Pancreas (tissue), 10 donors: ENCODE measurements around the gene PNMA1. TPM values are rescaled to one million over a fixed set of nuclear protein-coding genes. Genes with fewer than 3 reads are reported as not detected.

Experiments
- ATAC-seq, 4 donors: fragments of 200-7000 bp; cut with Tn5 transposase; one replicate each; pipeline versions ENCODE4 v1.8.0 to v1.9.1; 2020; ENCODE audit warnings: mild to moderate bottlenecking in 4 of 4, moderate library complexity in 4 of 4
- DNase-seq, 6 donors: peaks; one replicate each; pipeline ENCODE4 v3.0.0-alpha.2; 2020
- FAIRE-seq: peaks from 2 replicates; lab custom pipeline; 2012; peaks lifted over from hg19 to GRCh38; lab: Jason Lieb, UNC
- H3K27ac ChIP-seq, 4 donors: fragments of 200-600 bp; sonication (generic); 1 replicate in 3 of 4; 2 replicates in 1 of 4; pipeline versions ENCODE4 v1.5.0 to v1.8.0; 2020
- H3K27me3 ChIP-seq, 4 donors: fragments of 200-600 bp; one replicate each; pipeline ENCODE4 v1.8.0; 2021
- H3K36me3 ChIP-seq, 3 donors: fragments of 200-600 bp; sonication (generic) in 1 of 3; one replicate each; pipeline versions ENCODE4 v1.5.0 to v1.8.0; 2020 to 2021
- H3K4me1 ChIP-seq, 3 donors: fragments of 200-600 bp; one replicate each; pipeline ENCODE4 v1.8.0; 2021
- H3K4me3 ChIP-seq, 4 donors: fragments of 200-600 bp; sonication (generic) in 2 of 4; one replicate each; pipeline versions ENCODE4 v1.5.0 to v1.8.0; 2020 to 2021
- H3K9me3 ChIP-seq, 4 donors: fragments of 200-600 bp; one replicate each; pipeline ENCODE4 v1.8.0; 2021
- WGBS, 2 donors: extraction: QIAGEN DNeasy Blood & Tissue Kit; methylation state at CpG; one replicate each; pipeline ENCODE4 v1.1.7; 2013; 5-methylcytosine and 5-hydroxymethylcytosine counted together
- intact Hi-C, 3 donors: fragments of 100-400 bp; cut with DNase I; formaldehyde crosslinking; loops; one replicate each; pipeline versions ENCODE4 v1.11.1 to v1.14.2; 2022
- polyA plus RNA-seq, 2 donors: library from polyadenylated mRNA; stranded (reverse); fragments of 200-250 nt; gene quantifications; one replicate each; pipeline ENCODE4 v1.2.3, GENCODE V29; 2013
- total RNA-seq, 6 donors: library from RNA; stranded (reverse); fragmentation: NEBNext Ultra II Directional in 4 of 6; extraction: Animal tissue kit (Norgen Biotek cat#: 25700) in 4 of 6; gene quantifications; one replicate each; pipeline versions ENCODE4 v1.2.1 to v1.2.4, GENCODE V29; 2021 to 2023
- TF ChIP-seq, protein P1 (sequence below), 4 donors: fragments of 200-600 bp; sonication (generic) in 3 of 4; IDR thresholded peaks; one replicate each; pipeline versions ENCODE4 v1.5.0 to v1.8.0; 2021; ENCODE audit warnings: antibody characterized with exemption in 4 of 4
- donor health status: healthy with polysubstance abuse.
- donor health status: DM: no; HTN: no; CAD: no; lungs with moderate emphysema.
- donor health status: DM: no; HTN: no; CAD: no.
- donor health status: control.
- donor health status: control.
- donor health status: Bipolar disorder and iron deficiency.
- donor health status: DM: yes; HTN: yes; CAD: no.
- donor health status: DM: no; HTN: no; CAD: no.
- donor health status: DM: no; HTN: no; CAD: no.
- donor health status: DM: yes; HTN: yes; CAD: no.

The PNMA1 gene
- total and polyA plus RNA-seq, 8 donors = 2.8 to 25.4 (median 6.7) TPM

DNA sequence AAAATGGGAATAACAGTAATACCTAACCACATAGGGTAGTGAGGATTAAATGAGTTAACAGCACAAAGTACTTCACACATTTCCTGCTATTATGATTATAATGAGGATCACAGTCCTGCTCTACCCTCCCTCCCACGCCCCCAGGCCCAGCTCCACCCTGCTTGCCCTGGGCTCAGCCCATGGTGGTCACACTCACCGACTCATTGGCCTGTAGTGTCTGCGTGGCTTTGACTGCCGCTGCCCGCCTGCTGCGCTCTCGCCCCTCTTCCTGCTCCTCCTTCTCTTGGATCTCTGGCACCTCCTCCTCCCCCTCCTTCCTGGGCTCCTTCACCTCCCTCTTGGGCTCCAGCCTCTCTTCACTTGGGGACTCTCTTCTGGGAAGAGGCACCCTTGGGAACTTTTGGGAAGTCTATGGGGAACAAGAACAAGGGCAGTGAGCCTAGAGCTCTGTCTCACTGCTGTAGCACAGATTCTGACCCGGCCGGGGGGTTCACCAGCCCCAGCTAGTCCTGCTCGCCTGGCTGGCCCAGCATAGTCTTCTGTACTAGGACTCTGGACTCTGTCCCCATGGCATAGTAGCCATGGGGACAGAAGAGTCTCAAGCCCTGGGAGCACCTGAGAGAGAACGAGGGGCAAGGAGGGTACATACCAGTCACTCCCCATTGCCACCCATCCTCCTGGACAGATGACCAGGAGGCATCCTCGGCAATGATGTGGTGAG, 7.1 kb upstream of the PNMA1 start:
- TF ChIP-seq, protein P1, sequence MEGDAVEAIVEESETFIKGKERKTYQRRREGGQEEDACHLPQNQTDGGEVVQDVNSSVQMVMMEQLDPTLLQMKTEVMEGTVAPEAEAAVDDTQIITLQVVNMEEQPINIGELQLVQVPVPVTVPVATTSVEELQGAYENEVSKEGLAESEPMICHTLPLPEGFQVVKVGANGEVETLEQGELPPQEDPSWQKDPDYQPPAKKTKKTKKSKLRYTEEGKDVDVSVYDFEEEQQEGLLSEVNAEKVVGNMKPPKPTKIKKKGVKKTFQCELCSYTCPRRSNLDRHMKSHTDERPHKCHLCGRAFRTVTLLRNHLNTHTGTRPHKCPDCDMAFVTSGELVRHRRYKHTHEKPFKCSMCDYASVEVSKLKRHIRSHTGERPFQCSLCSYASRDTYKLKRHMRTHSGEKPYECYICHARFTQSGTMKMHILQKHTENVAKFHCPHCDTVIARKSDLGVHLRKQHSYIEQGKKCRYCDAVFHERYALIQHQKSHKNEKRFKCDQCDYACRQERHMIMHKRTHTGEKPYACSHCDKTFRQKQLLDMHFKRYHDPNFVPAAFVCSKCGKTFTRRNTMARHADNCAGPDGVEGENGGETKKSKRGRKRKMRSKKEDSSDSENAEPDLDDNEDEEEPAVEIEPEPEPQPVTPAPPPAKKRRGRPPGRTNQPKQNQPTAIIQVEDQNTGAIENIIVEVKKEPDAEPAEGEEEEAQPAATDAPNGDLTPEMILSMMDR (IDR thresholded peaks at IDR 0.05) = no peak
- ATAC-seq (no peak), DNase-seq (no peak), FAIRE-seq (no peak)
- Histone ChIP-seq H3K27ac (no peak overlapping the region), H3K36me3 (peaks cover 5 to 80% (median 40%) of the 10 kb centered on the region in 3 donors), H3K27me3 (no peaks in the 10 kb centered on the region), H3K4me3 (no peak overlapping the region), H3K9me3 (no peaks in the 10 kb centered on the region), H3K4me1 (no peaks in the 10 kb centered on the region)
- WGBS, 2 donors = 95% methylated on average over 12 of the region's 12 CpGs
- intact Hi-C loops = no loop called here

DNA sequence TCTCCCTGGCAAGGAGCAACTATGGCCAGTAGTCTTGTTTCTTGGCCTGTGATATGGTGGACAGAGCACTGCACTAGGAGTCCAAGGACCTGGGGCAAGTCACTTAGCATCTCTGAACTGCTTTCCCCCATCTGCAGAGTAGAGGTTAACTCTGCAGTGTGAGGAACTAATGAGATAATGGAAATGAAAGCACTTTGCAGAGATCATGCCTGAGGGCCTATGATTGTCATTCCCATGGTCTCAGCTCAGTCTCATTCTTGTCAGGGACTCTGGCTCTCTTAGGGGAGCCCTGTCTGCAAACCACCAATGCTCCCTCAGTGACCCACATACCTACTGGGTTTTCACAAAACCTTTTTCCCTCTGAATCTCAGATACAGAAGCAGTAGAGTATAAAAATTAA, 6.5 kb upstream of the PNMA1 start:
- TF ChIP-seq, protein P1 (IDR thresholded peaks at IDR 0.05) = no peak
- FAIRE-seq (no peak), ATAC-seq (no peak), DNase-seq (no peak)
- no peak overlapping the region for H3K4me3 ChIP-seq
- no peaks in the 10 kb centered on the region for H3K27me3 ChIP-seq
- H3K36me3 ChIP-seq = peaks cover 0 to 74% (median 36%) of the 10 kb centered on the region in 3 donors
- no peaks in the 10 kb centered on the region for H3K4me1 ChIP-seq
- intact Hi-C loops = no loop called here
- H3K27ac ChIP-seq = no peak overlapping the region
- H3K9me3 ChIP-seq = no peaks in the 10 kb centered on the region

DNA sequence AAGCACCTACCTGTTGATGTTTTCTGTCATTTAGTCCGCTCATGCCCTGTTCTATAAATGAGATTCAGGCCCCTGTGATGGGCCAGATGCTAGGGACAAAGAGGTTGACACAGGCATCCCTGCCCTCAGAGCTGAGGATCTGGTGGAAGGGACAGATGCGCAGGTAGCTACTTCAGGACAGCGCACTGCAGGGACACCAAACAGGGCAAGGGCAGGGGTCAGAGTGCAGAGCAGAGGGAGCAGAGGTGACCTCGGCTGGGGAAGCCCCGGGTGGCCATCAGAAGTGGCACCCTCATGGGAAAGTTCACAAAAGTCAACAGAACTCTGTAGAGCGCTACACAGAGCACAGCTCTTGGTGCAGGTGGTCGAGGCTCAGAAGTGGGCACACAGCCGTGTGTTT, 5.6 kb upstream of the PNMA1 start:
- DNase-seq = no peak
- Histone ChIP-seq H3K4me1 (no peaks in the 10 kb centered on the region), H3K27me3 (no peaks in the 10 kb centered on the region), H3K4me3 (no peak overlapping the region), H3K9me3 (no peaks in the 10 kb centered on the region), H3K27ac (no peak overlapping the region), H3K36me3 (peaks cover 0 to 67% (median 30%) of the 10 kb centered on the region in 3 donors)
- TF ChIP-seq, protein P1 (IDR thresholded peaks at IDR 0.05) = no peak
- intact Hi-C loops = no loop called here
- 90 to 92% methylated on average over 8 of the region's 8 CpGs for WGBS, 2 donors
- no peak for FAIRE-seq
- no peak for ATAC-seq

DNA sequence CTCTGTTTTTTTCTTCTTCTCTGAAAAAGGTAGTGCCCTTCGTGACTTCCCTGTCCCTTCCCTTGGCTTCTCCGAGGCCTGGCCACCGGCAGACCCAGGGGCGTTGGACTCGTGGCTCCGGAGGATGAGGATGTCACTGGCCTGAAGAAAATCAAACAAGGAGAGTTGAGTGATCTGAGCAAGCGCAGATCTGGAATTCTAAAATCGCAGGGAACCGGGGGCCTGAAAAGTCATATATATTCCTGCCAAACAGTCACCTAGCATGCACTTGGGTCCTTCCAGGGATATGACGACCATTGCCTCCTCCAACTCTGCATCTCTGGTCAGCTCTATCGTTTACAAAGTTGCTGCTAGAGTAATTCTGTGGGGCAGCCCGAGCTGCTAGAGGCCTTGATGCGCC, 5.2 kb upstream of the PNMA1 start:
- no peak for DNase-seq
- Histone ChIP-seq H3K27me3 (no peaks in the 10 kb centered on the region), H3K4me1 (no peaks in the 10 kb centered on the region), H3K27ac (no peak overlapping the region), H3K36me3 (peaks cover 0 to 62% (median 30%) of the 10 kb centered on the region in 3 donors), H3K9me3 (no peaks in the 10 kb centered on the region), H3K4me3 (no peak overlapping the region)
- WGBS, 2 donors = 92 to 93% methylated on average over 13 of the region's 13 CpGs
- TF ChIP-seq, protein P1 (IDR thresholded peaks at IDR 0.05) = no peak
- no peak for ATAC-seq
- FAIRE-seq = no peak
- intact Hi-C loops = no loop called here
